HepG2 (cell line): ENCODE measurements around the gene CAPN2. TPM values are rescaled to one million over a fixed set of nuclear protein-coding genes. Genes with fewer than 3 reads are reported as not detected.

ENCODE experiments used
- CREB3 ChIP-seq: sonication (generic); formaldehyde crosslinking; IDR thresholded peaks from 2 replicates; pipeline ENCODE4 v1.5.0; 2020; ENCODE audit warnings: missing genetic modification reagents
- E2F5 ChIP-seq: sonication (generic); formaldehyde crosslinking; conservative IDR thresholded peaks from 2 replicates; pipeline ENCODE4 v1.4.0; 2020; ENCODE audit warnings: missing genetic modification reagents
- GATAD1 ChIP-seq: IDR thresholded peaks from 2 replicates; pipeline ENCODE4 v1.6.1; 2016; ENCODE audit warnings: missing genetic modification reagents, missing compliant biosample characterization
- GATAD2A ChIP-seq: IDR thresholded peaks from 2 replicates; pipeline ENCODE4 v1.6.1; 2016
- GFI1 ChIP-seq: sonication (generic); formaldehyde crosslinking; IDR thresholded peaks from 2 replicates; pipeline ENCODE4 v1.5.0; 2020; ENCODE audit warnings: missing genetic modification reagents, mild to moderate bottlenecking, borderline replicate concordance
- IKZF1 ChIP-seq: fragments of 450-650 bp; IDR thresholded peaks from 2 replicates; pipeline ENCODE4 v1.7.1; 2016
- RFX1 ChIP-seq: fragments of 450-650 bp; IDR thresholded peaks from 2 replicates; pipeline ENCODE4 v1.6.1; 2017
- RORA ChIP-seq: sonication (generic); formaldehyde crosslinking; IDR thresholded peaks from 2 replicates; pipeline ENCODE4 v1.5.0; 2020; ENCODE audit warnings: mild to moderate bottlenecking, missing genetic modification reagents, moderate library complexity
- THAP11 ChIP-seq: IDR thresholded peaks from 2 replicates; pipeline ENCODE4 v1.6.1; 2016; ENCODE audit warnings: missing biosample characterization, missing genetic modification reagents
- ZNF260 ChIP-seq: sonication (generic); formaldehyde crosslinking; IDR thresholded peaks from 2 replicates; pipeline ENCODE4 v1.4.0; 2020; ENCODE audit warnings: missing genetic modification reagents, low read depth, mild to moderate bottlenecking, borderline replicate concordance
- ZNF292 ChIP-seq: sonication (generic); formaldehyde crosslinking; IDR thresholded peaks from 2 replicates; pipeline ENCODE4 v1.8.1; 2022; ENCODE audit warnings: mild to moderate bottlenecking, low read depth, missing genetic modification reagents, borderline replicate concordance
- ZNF34 ChIP-seq: sonication (generic); formaldehyde crosslinking; IDR thresholded peaks from 2 replicates; pipeline ENCODE4 v1.4.0; 2020; ENCODE audit warnings: mild to moderate bottlenecking, missing genetic modification reagents, borderline replicate concordance
- ZNF503 ChIP-seq: sonication (generic); formaldehyde crosslinking; IDR thresholded peaks from 2 replicates; pipeline ENCODE4 v1.4.0; 2020; ENCODE audit warnings: missing genetic modification reagents
- polyA plus RNA-seq, 8 experiments: library from polyadenylated mRNA; depleted of rRNA in 3 of 8; stranded (reverse) in 7 of 8; unstranded in 1 of 8; fragments of >200 nt; fragmentation: Illumina TruSeq in 4 of 8; extraction: Trizol in 4 of 8; gene quantifications; 2 replicates each; pipeline versions ENCODE4 v1.2.1 to v1.2.3, GENCODE V29; 2011 to 2016; ENCODE audit warnings: low read depth in 4 of 8, missing spikeins in 1 of 8, mixed read lengths in 1 of 8; ENCODE audit not compliant: insufficient read depth in 1 of 8
- total RNA-seq, 5 experiments: library from RNA; depleted of rRNA; stranded (reverse); fragments of >200 nt; fragmentation: Illumina TruSeq; extraction: Trizol; gene quantifications; 2 replicates each; pipeline ENCODE4 v1.2.3, GENCODE V29; 2016; ENCODE audit warnings: low read depth in 1 of 5
- TF ChIP-seq, protein P1 (sequence below): IDR thresholded peaks from 2 replicates; pipeline ENCODE4 v1.6.1; 2016; ENCODE audit warnings: low read depth, control low read depth
- TF ChIP-seq, protein P2 (sequence below): sonication (generic); formaldehyde crosslinking; IDR thresholded peaks from 2 replicates; pipeline ENCODE4 v1.4.0; 2020; ENCODE audit warnings: missing genetic modification reagents
- TF ChIP-seq, protein P3 (sequence below): sonication (generic); formaldehyde crosslinking; IDR thresholded peaks from 2 replicates; pipeline ENCODE4 v1.4.0; 2020; ENCODE audit warnings: missing genetic modification reagents
- TF ChIP-seq, protein P4 (sequence below): sonication (generic); formaldehyde crosslinking; IDR thresholded peaks from 2 replicates; pipeline ENCODE4 v1.5.0; 2020; ENCODE audit warnings: mild to moderate bottlenecking, missing genetic modification reagents

The CAPN2 gene
- total and polyA plus RNA-seq, 2 of the 13 experiments (the other 11 are each of a cell fraction or from before 2014, with no cell fraction given): 6.2 to 7.4 TPM

DNA sequence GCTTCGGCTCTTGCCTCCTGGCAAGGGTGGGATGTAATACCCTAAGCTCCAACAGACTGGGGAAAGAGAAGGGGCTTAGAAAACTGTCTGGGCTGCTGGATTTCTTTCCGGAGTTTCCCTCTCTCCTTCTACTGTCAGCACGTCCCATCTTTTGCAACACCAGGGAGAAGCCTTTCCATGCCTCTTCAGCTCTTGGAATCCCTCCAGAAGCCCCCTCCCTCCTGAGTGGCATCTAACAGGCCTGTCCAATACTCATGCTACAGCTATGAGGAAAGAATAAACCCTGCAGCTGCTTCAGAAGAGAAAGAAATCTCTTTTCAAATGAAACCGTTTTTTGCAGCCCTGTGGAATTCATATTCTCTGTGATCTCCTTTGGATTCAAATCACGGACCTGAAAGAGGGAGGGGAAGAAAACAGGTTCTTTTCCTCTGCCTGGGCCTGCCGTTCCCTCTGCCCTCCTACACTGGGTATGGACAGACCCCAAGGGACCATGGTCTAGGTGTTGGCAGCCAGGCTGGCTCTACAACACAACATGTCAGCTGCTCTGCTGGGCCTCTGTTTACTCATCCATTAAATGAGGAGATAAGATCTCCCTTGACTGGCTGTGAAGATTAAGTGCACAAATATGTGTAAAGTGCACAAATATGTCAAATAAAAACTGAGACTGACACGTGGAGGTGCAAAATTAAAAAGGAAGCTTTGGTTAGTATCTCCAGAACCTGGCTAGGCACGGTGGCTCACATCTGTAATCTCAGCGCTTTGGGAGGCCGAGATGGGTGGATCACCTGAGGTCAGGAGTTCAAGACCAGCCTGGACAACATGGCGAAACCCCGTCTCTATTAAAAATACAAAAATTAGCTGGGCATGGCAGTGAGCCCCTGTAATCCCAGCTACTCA lies 6.0 kb upstream of the CAPN2 start (continued):
- TF ChIP-seq, protein P1, sequence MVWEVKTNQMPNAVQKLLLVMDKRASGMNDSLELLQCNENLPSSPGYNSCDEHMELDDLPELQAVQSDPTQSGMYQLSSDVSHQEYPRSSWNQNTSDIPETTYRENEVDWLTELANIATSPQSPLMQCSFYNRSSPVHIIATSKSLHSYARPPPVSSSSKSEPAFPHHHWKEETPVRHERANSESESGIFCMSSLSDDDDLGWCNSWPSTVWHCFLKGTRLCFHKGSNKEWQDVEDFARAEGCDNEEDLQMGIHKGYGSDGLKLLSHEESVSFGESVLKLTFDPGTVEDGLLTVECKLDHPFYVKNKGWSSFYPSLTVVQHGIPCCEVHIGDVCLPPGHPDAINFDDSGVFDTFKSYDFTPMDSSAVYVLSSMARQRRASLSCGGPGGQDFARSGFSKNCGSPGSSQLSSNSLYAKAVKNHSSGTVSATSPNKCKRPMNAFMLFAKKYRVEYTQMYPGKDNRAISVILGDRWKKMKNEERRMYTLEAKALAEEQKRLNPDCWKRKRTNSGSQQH: no peak
- TF ChIP-seq GATAD1 (CRISPR knock-in tag): no peak
- no peak for TF ChIP-seq ZNF260 (CRISPR knock-in tag)
- no peak for TF ChIP-seq IKZF1
- no peak for TF ChIP-seq ZNF34
- TF ChIP-seq ZNF503: 0 out of 2 replicates have a peak, but pooled peaks have one; percentile 39
- TF ChIP-seq, protein P2, sequence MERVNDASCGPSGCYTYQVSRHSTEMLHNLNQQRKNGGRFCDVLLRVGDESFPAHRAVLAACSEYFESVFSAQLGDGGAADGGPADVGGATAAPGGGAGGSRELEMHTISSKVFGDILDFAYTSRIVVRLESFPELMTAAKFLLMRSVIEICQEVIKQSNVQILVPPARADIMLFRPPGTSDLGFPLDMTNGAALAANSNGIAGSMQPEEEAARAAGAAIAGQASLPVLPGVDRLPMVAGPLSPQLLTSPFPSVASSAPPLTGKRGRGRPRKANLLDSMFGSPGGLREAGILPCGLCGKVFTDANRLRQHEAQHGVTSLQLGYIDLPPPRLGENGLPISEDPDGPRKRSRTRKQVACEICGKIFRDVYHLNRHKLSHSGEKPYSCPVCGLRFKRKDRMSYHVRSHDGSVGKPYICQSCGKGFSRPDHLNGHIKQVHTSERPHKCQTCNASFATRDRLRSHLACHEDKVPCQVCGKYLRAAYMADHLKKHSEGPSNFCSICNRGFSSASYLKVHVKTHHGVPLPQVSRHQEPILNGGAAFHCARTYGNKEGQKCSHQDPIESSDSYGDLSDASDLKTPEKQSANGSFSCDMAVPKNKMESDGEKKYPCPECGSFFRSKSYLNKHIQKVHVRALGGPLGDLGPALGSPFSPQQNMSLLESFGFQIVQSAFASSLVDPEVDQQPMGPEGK (CRISPR knock-in tag): no peak
- TF ChIP-seq CREB3 (CRISPR knock-in tag): no peak
- TF ChIP-seq E2F5 (CRISPR knock-in tag): no peak
- TF ChIP-seq, protein P3, sequence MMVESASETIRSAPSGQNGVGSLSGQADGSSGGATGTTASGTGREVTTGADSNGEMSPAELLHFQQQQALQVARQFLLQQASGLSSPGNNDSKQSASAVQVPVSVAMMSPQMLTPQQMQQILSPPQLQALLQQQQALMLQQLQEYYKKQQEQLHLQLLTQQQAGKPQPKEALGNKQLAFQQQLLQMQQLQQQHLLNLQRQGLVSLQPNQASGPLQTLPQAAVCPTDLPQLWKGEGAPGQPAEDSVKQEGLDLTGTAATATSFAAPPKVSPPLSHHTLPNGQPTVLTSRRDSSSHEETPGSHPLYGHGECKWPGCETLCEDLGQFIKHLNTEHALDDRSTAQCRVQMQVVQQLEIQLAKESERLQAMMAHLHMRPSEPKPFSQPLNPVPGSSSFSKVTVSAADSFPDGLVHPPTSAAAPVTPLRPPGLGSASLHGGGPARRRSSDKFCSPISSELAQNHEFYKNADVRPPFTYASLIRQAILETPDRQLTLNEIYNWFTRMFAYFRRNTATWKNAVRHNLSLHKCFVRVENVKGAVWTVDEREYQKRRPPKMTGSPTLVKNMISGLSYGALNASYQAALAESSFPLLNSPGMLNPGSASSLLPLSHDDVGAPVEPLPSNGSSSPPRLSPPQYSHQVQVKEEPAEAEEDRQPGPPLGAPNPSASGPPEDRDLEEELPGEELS: no peak
- TF ChIP-seq, protein P4, sequence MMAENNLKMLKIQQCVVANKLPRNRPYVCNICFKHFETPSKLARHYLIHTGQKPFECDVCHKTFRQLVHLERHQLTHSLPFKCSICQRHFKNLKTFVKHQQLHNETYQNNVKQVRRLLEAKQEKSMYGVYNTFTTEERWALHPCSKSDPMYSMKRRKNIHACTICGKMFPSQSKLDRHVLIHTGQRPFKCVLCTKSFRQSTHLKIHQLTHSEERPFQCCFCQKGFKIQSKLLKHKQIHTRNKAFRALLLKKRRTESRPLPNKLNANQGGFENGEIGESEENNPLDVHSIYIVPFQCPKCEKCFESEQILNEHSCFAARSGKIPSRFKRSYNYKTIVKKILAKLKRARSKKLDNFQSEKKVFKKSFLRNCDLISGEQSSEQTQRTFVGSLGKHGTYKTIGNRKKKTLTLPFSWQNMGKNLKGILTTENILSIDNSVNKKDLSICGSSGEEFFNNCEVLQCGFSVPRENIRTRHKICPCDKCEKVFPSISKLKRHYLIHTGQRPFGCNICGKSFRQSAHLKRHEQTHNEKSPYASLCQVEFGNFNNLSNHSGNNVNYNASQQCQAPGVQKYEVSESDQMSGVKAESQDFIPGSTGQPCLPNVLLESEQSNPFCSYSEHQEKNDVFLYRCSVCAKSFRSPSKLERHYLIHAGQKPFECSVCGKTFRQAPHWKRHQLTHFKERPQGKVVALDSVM (CRISPR knock-in tag): no peak
- TF ChIP-seq ZNF292: no peak
- no peak for TF ChIP-seq GATAD2A
- TF ChIP-seq GFI1 (CRISPR knock-in tag): no peak
- TF ChIP-seq THAP11: no peak
- TF ChIP-seq RFX1: no peak
- TF ChIP-seq RORA: no peak
